Measurements from ENCODE around the gene MUC20.

DNA sequence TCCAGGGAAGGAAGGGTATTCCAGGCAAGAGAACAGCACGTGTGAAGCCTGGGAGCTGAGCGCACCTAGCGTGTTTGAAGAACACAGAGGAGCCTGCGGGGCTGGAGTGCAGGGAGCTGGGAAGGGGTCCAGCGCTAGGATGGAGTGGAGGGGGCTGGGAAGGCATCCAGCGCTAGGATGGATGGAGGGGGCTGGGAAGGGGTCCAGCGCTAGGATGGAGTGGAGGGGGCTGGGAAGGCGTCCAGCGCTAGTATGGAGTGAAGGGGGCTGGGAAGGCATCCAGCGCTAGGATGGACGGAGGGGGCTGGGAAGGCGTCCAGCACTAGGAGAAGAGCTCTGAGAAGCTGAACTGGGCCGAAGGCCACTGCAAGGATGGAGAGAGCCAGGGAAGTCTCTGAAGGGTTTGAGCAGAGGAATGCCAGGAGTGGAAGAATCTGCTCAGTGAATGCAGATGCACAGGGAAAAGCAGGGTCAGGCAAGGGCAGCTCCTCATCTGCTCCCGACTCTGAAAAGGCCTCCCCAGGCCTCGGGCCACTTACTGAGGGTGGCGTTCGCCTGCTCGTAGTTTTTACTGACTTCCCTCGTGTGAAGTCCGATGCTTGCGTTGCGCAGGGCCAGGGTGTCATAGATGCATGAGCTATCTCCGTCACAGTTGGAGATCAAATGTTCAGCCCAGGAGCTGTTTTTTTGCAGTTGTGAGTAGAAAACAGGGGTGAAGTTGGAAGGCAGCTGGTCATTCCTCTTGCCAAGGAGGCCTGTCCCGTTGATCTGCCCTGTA, 39.8 kb downstream of the MUC20 start:
- TF ChIP-seq ZBTB33 (IDR thresholded peaks at IDR 0.05): no peak
- no peak for TF ChIP-seq JUND (IDR thresholded peaks at IDR 0.05)
- TF ChIP-seq, protein P1, sequence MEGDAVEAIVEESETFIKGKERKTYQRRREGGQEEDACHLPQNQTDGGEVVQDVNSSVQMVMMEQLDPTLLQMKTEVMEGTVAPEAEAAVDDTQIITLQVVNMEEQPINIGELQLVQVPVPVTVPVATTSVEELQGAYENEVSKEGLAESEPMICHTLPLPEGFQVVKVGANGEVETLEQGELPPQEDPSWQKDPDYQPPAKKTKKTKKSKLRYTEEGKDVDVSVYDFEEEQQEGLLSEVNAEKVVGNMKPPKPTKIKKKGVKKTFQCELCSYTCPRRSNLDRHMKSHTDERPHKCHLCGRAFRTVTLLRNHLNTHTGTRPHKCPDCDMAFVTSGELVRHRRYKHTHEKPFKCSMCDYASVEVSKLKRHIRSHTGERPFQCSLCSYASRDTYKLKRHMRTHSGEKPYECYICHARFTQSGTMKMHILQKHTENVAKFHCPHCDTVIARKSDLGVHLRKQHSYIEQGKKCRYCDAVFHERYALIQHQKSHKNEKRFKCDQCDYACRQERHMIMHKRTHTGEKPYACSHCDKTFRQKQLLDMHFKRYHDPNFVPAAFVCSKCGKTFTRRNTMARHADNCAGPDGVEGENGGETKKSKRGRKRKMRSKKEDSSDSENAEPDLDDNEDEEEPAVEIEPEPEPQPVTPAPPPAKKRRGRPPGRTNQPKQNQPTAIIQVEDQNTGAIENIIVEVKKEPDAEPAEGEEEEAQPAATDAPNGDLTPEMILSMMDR (IDR thresholded peaks at IDR 0.05; ENCODE audit: low read depth, low read length, missing input control): no peak
